K562 (cell line): ENCODE results near the gene MEX3D. TPM values are rescaled to one million over a fixed set of nuclear protein-coding genes. Genes with fewer than 3 reads are reported as not detected.

Experiments used
- ATAC-seq: fragments of 200-7000 bp; cut with Tn5 transposase; 3 replicates; pipeline ENCODE4 v1.9.1; 2020; ENCODE audit warnings: moderate library complexity
- BruUV-seq: library from RNA; stranded (reverse); fragments of 400-500 nt; replicated peaks from 2 replicates; lab custom pipeline; 2021; lab: Mats Ljungman, UMichigan
- CTCF ChIA-PET: fragments of 300-600 bp; formaldehyde crosslinking; extraction: SDS; loops from one replicate; lab custom pipeline; 2021; ENCODE audit warnings: low intra/inter-chr PET ratio; lab: Yijun Ruan, JAX
- POLR2A ChIA-PET: fragments of 300-600, 350-650 bp; sonication (Branson Sonifier 250); formaldehyde crosslinking; extraction: SDS; loops from one replicate; lab custom pipeline; 2021; ENCODE audit warnings: antibody characterized with exemption, inconsistent platforms; lab: Yijun Ruan, JAX
- DNase-seq, 4 experiments: peaks; one replicate each; pipeline versions ENCODE4 v3.0.0 to v3.0.0-alpha.2; 2011 to 2018; ENCODE audit warnings: low spot score in 3 of 4, mixed read lengths in 3 of 4; ENCODE audit errors: extremely low read depth in 1 of 4
- FAIRE-seq: peaks from 2 replicates; lab custom pipeline; 2011; peaks lifted over from hg19 to GRCh38; lab: Jason Lieb, UNC
- H2AFZ ChIP-seq: 2 replicates; pipeline ENCODE4 v1.6.0; 2011; ENCODE audit warnings: low read depth, low read length, control low read depth, inconsistent platforms
- H3K27ac ChIP-seq: fragments of 200-600 bp; 3 replicates; pipeline ENCODE4 v1.8.0; 2011; ENCODE audit warnings: low read depth, mild to moderate bottlenecking, control low read depth, inconsistent platforms, low read length, moderate library complexity, mixed read lengths; ENCODE audit errors: extremely low read depth
- H3K27me3 ChIP-seq, 2 experiments: fragments of 300-600 bp in 1 of 2; 2 replicates in 1 of 2; 3 replicates in 1 of 2; pipeline versions ENCODE4 v1.6.0 to v1.8.0; 2011; ENCODE audit warnings: inconsistent platforms in 2 of 2, low read length in 2 of 2, mild to moderate bottlenecking in 1 of 2, mixed read lengths in 1 of 2, moderate library complexity in 1 of 2; ENCODE audit not compliant: control insufficient read depth in 2 of 2, insufficient read depth in 2 of 2
- H3K36me3 ChIP-seq: fragments of 300-600 bp; 3 replicates; pipeline ENCODE4 v1.8.0; 2011; ENCODE audit warnings: mild to moderate bottlenecking, low read length, inconsistent platforms; ENCODE audit not compliant: control insufficient read depth, insufficient read depth
- H3K4me1 ChIP-seq, 2 experiments: fragments of 200-600 bp in 1 of 2; replicated peaks in 1 of 2; 2 replicates in 1 of 2; 3 replicates in 1 of 2; pipeline versions ENCODE4 v1.5.1 to v1.8.0; 2011; ENCODE audit warnings: inconsistent platforms in 2 of 2, low read length in 2 of 2, mild to moderate bottlenecking in 1 of 2, mixed read lengths in 1 of 2, moderate library complexity in 1 of 2; ENCODE audit not compliant: control insufficient read depth in 2 of 2, insufficient read depth in 2 of 2
- H3K4me2 ChIP-seq: 2 replicates; pipeline ENCODE4 v1.6.1; 2011; ENCODE audit warnings: low read length, control low read depth, inconsistent platforms, mixed read lengths; ENCODE audit not compliant: insufficient read depth
- H3K4me3 ChIP-seq: fragments of 200-600 bp; sonication (generic), shearing (Covaris generic); 2 replicates; pipeline ENCODE4 v1.5.1; 2016; ENCODE audit warnings: control low read depth, inconsistent platforms
- H3K79me2 ChIP-seq: fragments of 200-600 bp; 3 replicates; pipeline ENCODE4 v1.8.0; 2011; ENCODE audit warnings: low read length, inconsistent platforms; ENCODE audit not compliant: control insufficient read depth, insufficient read depth
- H3K9ac ChIP-seq, 2 experiments: 2 replicates each; pipeline versions ENCODE4 v1.6.0 to v1.6.1; 2011; ENCODE audit warnings: low read depth in 2 of 2, low read length in 2 of 2, control low read depth in 1 of 2, inconsistent platforms in 1 of 2, mild to moderate bottlenecking in 1 of 2, mixed read lengths in 1 of 2; ENCODE audit not compliant: insufficient read depth in 1 of 2
- H3K9me1 ChIP-seq: one replicate; pipeline ENCODE4 v1.6.0; 2011; ENCODE audit warnings: inconsistent platforms, mild to moderate bottlenecking, low read length, moderate library complexity; ENCODE audit not compliant: control insufficient read depth, insufficient read depth
- H3K9me3 ChIP-seq: replicated peaks from 2 replicates; pipeline ENCODE4 v1.5.1; 2011; ENCODE audit warnings: low read depth, low read length, inconsistent platforms; ENCODE audit not compliant: control insufficient read depth, insufficient read depth
- H4K20me1 ChIP-seq: replicated peaks from 2 replicates; pipeline ENCODE4 v1.6.1; 2011; ENCODE audit warnings: low read length, inconsistent platforms, mixed read lengths; ENCODE audit not compliant: control insufficient read depth, insufficient read depth
- BCOR ChIP-seq: fragments of 450-650 bp; IDR thresholded peaks from 2 replicates; pipeline ENCODE4 v1.6.1; 2016
- CHD4 ChIP-seq: fragments of 200-600 bp; sonication (generic); IDR thresholded peaks from 3 replicates; pipeline ENCODE4 v1.6.1; 2012; ENCODE audit warnings: low read depth, mild to moderate bottlenecking, mixed read lengths, low read length, inconsistent platforms; ENCODE audit not compliant: insufficient read depth, insufficient replicate concordance, poor library complexity, severe bottlenecking
- CREB3L1 ChIP-seq: fragments of 450-650 bp; IDR thresholded peaks from 2 replicates; pipeline ENCODE4 v1.6.1; 2014; ENCODE audit warnings: low read depth, mild to moderate bottlenecking, moderate library complexity, borderline replicate concordance
- L3MBTL2 ChIP-seq: fragments of 450-650 bp; IDR thresholded peaks from 2 replicates; pipeline ENCODE4 v1.6.1; 2016; ENCODE audit warnings: mild to moderate bottlenecking, moderate library complexity
- MAFF ChIP-seq: IDR thresholded peaks from 2 replicates; pipeline ENCODE4 v1.6.1; 2012; ENCODE audit warnings: low read length, improper control_type of control experiment
- MEIS2 ChIP-seq: fragments of 450-650 bp; IDR thresholded peaks from 2 replicates; pipeline ENCODE4 v1.6.1; 2014; ENCODE audit warnings: mild to moderate bottlenecking; ENCODE audit not compliant: partially characterized antibody
- MLX ChIP-seq, 2 experiments: fragments of 450-650 bp in 1 of 2; sonication (generic) in 1 of 2; formaldehyde crosslinking; conservative IDR thresholded peaks; 2 replicates each; pipeline versions ENCODE4 v1.4.0 to v1.8.1; 2020 to 2022; ENCODE audit warnings: mild to moderate bottlenecking in 1 of 2, missing genetic modification reagents in 1 of 2
- NR2C2 ChIP-seq, 2 experiments: fragments of 200-800 bp in 1 of 2; sonication (Bioruptor generic) in 1 of 2; sonication (generic) in 1 of 2; formaldehyde crosslinking in 1 of 2; IDR thresholded peaks; 2 replicates each; pipeline versions ENCODE4 v1.6.1 to v1.8.0; 2016 to 2022; ENCODE audit warnings: mild to moderate bottlenecking in 1 of 2, missing compliant biosample characterization in 1 of 2, missing genetic modification characterization in 1 of 2, missing genetic modification reagents in 1 of 2
- RBM39 ChIP-seq: fragments of 200-400 bp; formaldehyde crosslinking; optimal IDR thresholded peaks from 2 replicates; pipeline ENCODE3; 2018; ENCODE audit warnings: low read depth, low read length
- SFPQ ChIP-seq: fragments of 200-400 bp; formaldehyde crosslinking; IDR thresholded peaks from 2 replicates; pipeline ENCODE4 v1.6.1; 2017; ENCODE audit warnings: mild to moderate bottlenecking, low read depth, low read length, moderate library complexity
- SLC30A9 ChIP-seq: fragments of 250-450 bp; sonication (Bioruptor Pico); IDR thresholded peaks from 2 replicates; pipeline ENCODE4 v1.8.0; 2022; ENCODE audit warnings: mild to moderate bottlenecking, moderate library complexity
- SMAD2 ChIP-seq: fragments of 150-350 bp; IDR thresholded peaks from 2 replicates; pipeline ENCODE4 v1.6.1; 2014; ENCODE audit warnings: low read depth, mild to moderate bottlenecking, low read length
- ZBTB7A ChIP-seq: IDR thresholded peaks from 2 replicates; pipeline ENCODE4 v1.6.1; 2011; ENCODE audit warnings: low read depth, mild to moderate bottlenecking, low read length, moderate library complexity, borderline replicate concordance; ENCODE audit not compliant: control insufficient read depth
- ZFX ChIP-seq: sonication (generic); formaldehyde crosslinking; IDR thresholded peaks from 2 replicates; pipeline ENCODE4 v1.8.0; 2022; ENCODE audit warnings: mild to moderate bottlenecking, missing genetic modification reagents, moderate library complexity
- ZNF253 ChIP-seq: fragments of 250-450 bp; sonication (Bioruptor Pico); conservative IDR thresholded peaks from 2 replicates; pipeline ENCODE4 v1.6.1; 2021; ENCODE audit warnings: mild to moderate bottlenecking
- ZNF77 ChIP-seq: fragments of 250-450 bp; sonication (Bioruptor Pico); IDR thresholded peaks from 2 replicates; pipeline ENCODE4 v1.5.0; 2020
- WGBS: fragments of 100-300 bp; shearing (Covaris generic); methylation state at CpG from one replicate; pipeline ENCODE4 v1.1.6; 2016; ENCODE audit warnings: low coverage, mixed read lengths; ENCODE audit not compliant: insufficient coverage; ENCODE audit errors: missing lambda C conversion rate; 5-methylcytosine and 5-hydroxymethylcytosine counted together
- in situ Hi-C: fragments of 300-500 bp; cut with MboI; formaldehyde crosslinking; loops from 4 replicates; pipeline ENCODE4 v1.15.0; 2018; ENCODE audit warnings: inconsistent platforms, mixed read lengths
- intact Hi-C: fragments of 100-400 bp; cut with micrococcal nuclease; formaldehyde crosslinking; loops from 2 replicates; pipeline ENCODE4 v1.14.2; 2022
- polyA plus RNA-seq, 8 experiments: library from polyadenylated mRNA; depleted of rRNA in 4 of 8; stranded (reverse) in 5 of 8; unstranded in 3 of 8; fragments of >200 nt; fragmentation: Nextera tagmentation in 2 of 8; fragmentation: Illumina TruSeq in 1 of 8; extraction: Ambion mirVana in 2 of 8; extraction: Trizol in 1 of 8; gene quantifications; 2 replicates each; pipeline versions ENCODE4 v1.2.1 to v1.2.3, GENCODE V29; 2011 to 2014; ENCODE audit warnings: inconsistent platforms in 1 of 8, missing spikeins in 1 of 8
- total RNA-seq, 7 experiments: library from RNA; depleted of rRNA in 6 of 7; stranded (reverse); fragments of >200 nt in 6 of 7; fragmentation: Illumina TruSeq in 2 of 7; extraction: Trizol in 2 of 7; gene quantifications; 2 replicates each; pipeline versions ENCODE4 v1.2.1 to v1.2.3, GENCODE V29; 2011 to 2021; ENCODE audit warnings: low replicate concordance in 1 of 7

Gene MEX3D
- total and polyA plus RNA-seq, 9 of the 15 experiments (the other 6 are each of a cell fraction or from before 2014, with no cell fraction given): 1.7 to 39.3 (median 5.7) TPM

GRCh38 chr19:1523412-1524286 is 44.5 kb downstream of the MEX3D start, which contains the start of gene PLK5:
TSS of gene PLK5 (plus strand) at chr19:1524077. CDS start at chr19:1526997, 2,920 bp downstream.
- POLR2A ChIA-PET: interaction anchor here (0.6 kb wide), 1 partner anchor 126 kb away, joined by 3 read pairs; no protein-coding TSS in a partner anchor
- Histone ChIP-seq H3K27me3 (peaks cover 11 to 28% of the 10 kb centered on the region in 2 experiments; a peak in 4 of 5 replicates), H3K4me2 (peak within 1 kb of the TSS; percentile 35)
- no peak for TF ChIP-seq SMAD2
- no peak for TF ChIP-seq SFPQ
- peak; percentile 12; the same call in 1 of the 2 replicates for TF ChIP-seq BCOR
- no peak for TF ChIP-seq MLX (CRISPR knock-in tag; conservative IDR thresholded peaks at IDR 0.05)
- TF ChIP-seq RBM39: no peak
- no peak for TF ChIP-seq MAFF
- no peak for TF ChIP-seq ZNF77 (CRISPR knock-in tag)
- TF ChIP-seq SLC30A9 (CRISPR knock-in tag): no peak
- TF ChIP-seq ZNF253 (CRISPR knock-in tag): no peak
- peak; percentile 83 for TF ChIP-seq ZBTB7A
- TF ChIP-seq CHD4: peak; percentile 27
- no peak for TF ChIP-seq NR2C2 (CRISPR knock-in tag; IDR thresholded peaks at IDR 0.05)
- no peak for TF ChIP-seq NR2C2 (tag; IDR thresholded peaks at IDR 0.05)
- TF ChIP-seq CREB3L1: no peak
- no peak for TF ChIP-seq ZFX (CRISPR knock-in tag)
- peak; percentile 47; the same call in 1 of the 2 replicates for TF ChIP-seq L3MBTL2
- TF ChIP-seq MEIS2: no peak

More at GRCh38 chr19:1523412-1524286, 44.5 kb downstream of the MEX3D start, which contains the start of gene PLK5:
- 23% methylated on average over 36 of the region's 92 CpGs for WGBS
- FAIRE-seq: no peak
- BruUV-seq: no TSS peak
- Histone ChIP-seq H4K20me1 (peaks cover 11% of the 10 kb centered on the region), H3K79me2 (no peaks in the 10 kb centered on the region), H3K9ac (peak within 1 kb of the TSS in 1 of 2 experiments; percentile 86; a peak in 2 of 4 replicates), H3K9me3 (no peaks in the 10 kb centered on the region), H2AFZ (no peak within 1 kb of the TSS), H3K27ac (no peak within 1 kb of the TSS; the same call in 2 of the 3 replicates), H3K4me1 (peaks cover 3 to 52% of the 10 kb centered on the region in 2 experiments; a peak in 3 of 5 replicates), H3K9me1 (no peaks in the 10 kb centered on the region), H3K36me3 (no peaks in the 10 kb centered on the region), H3K4me3 (peak within 1 kb of the TSS; percentile 24)
- intact Hi-C loops (no loop called here), in situ Hi-C loops (no loop called here)
- ATAC-seq: peak; percentile 62
- DNase-seq: peak; percentile 21 to 74 (median 54)
- CTCF ChIA-PET: interaction anchor here (0.6 kb wide), 2 partner anchors 102 to 242 kb away, joined by 4 read pairs; no protein-coding TSS in a partner anchor
